Endothelial cell of umbilical vein (primary cell): ENCODE results near the gene SETBP1. TPM values are rescaled to one million over a fixed set of nuclear protein-coding genes. Genes with fewer than 3 reads are reported as not detected.

ENCODE experiments used
- BruUV-seq: library from RNA; stranded (reverse); fragments of 400-500 nt; replicated peaks from 2 replicates; lab custom pipeline; 2021; lab: Mats Ljungman, UMichigan
- CTCF ChIA-PET: fragments of 300-600, 350-600 bp; sonication (Branson Sonifier 250); formaldehyde crosslinking; loops from one replicate; lab custom pipeline; 2021; ENCODE audit warnings: antibody characterized with exemption, inconsistent platforms; lab: Charles Lee
- POLR2A ChIA-PET: fragments of 300-600, 350-600 bp; sonication (Branson Sonifier 250); formaldehyde crosslinking; loops from one replicate; lab custom pipeline; 2021; ENCODE audit warnings: antibody characterized with exemption, inconsistent platforms; lab: Charles Lee
- DNase-seq: peaks from one replicate; pipeline ENCODE4 v3.0.0-alpha.2; 2011; ENCODE audit warnings: low read depth, low spot score
- FAIRE-seq: peaks from 2 replicates; lab custom pipeline; 2011; peaks lifted over from hg19 to GRCh38; lab: Jason Lieb, UNC
- H2AFZ ChIP-seq: 2 replicates; pipeline ENCODE4 v1.6.0; 2012; ENCODE audit warnings: low read depth, low read length, control low read depth, inconsistent platforms
- H3K27ac ChIP-seq: 2 replicates; pipeline ENCODE4 v1.5.1; 2011; ENCODE audit warnings: low read depth, mild to moderate bottlenecking, control low read depth, low read length, moderate library complexity; ENCODE audit not compliant: insufficient read depth
- H3K27me3 ChIP-seq, 2 experiments: 2 replicates each; pipeline versions ENCODE4 v1.6.0 to v1.6.1; 2011; ENCODE audit warnings: low read length in 2 of 2, mixed read lengths in 1 of 2; ENCODE audit not compliant: control insufficient read depth in 2 of 2, insufficient read depth in 2 of 2
- H3K36me3 ChIP-seq, 2 experiments: 2 replicates in 1 of 2; 3 replicates in 1 of 2; pipeline ENCODE4 v1.5.1; 2011; ENCODE audit warnings: low read length in 2 of 2, mild to moderate bottlenecking in 1 of 2, moderate library complexity in 1 of 2; ENCODE audit not compliant: control insufficient read depth in 2 of 2, insufficient read depth in 2 of 2; ENCODE audit errors: extremely low read depth in 1 of 2
- H3K4me1 ChIP-seq: 3 replicates; pipeline ENCODE4 v1.5.1; 2011; ENCODE audit warnings: mild to moderate bottlenecking, low read length; ENCODE audit not compliant: control insufficient read depth, insufficient read depth; ENCODE audit errors: extremely low read depth
- H3K4me2 ChIP-seq: 2 replicates; pipeline ENCODE4 v1.6.1; 2011; ENCODE audit warnings: low read length, control low read depth, mixed read lengths; ENCODE audit not compliant: insufficient read depth
- H3K4me3 ChIP-seq, 3 experiments: fragments of 200-600 bp in 1 of 3; sonication (generic), shearing (Covaris generic) in 1 of 3; replicated peaks in 1 of 3; 2 replicates each; pipeline ENCODE4 v1.5.1; 2011 to 2016; ENCODE audit warnings: control low read depth in 3 of 3, low read length in 3 of 3, mild to moderate bottlenecking in 2 of 3, inconsistent platforms in 1 of 3, low read depth in 1 of 3, moderate library complexity in 1 of 3; ENCODE audit not compliant: insufficient read depth in 1 of 3
- H3K79me2 ChIP-seq: 2 replicates; pipeline ENCODE4 v1.6.0; 2012; ENCODE audit warnings: low read length, inconsistent platforms; ENCODE audit not compliant: control insufficient read depth, insufficient read depth
- H3K9ac ChIP-seq: replicated peaks from 2 replicates; pipeline ENCODE3; 2011; ENCODE audit warnings: low read length, control low read depth; ENCODE audit not compliant: insufficient read depth; ENCODE audit errors: extremely low read depth
- H3K9me1 ChIP-seq: replicated peaks from 3 replicates; pipeline ENCODE4 v1.6.0; 2011; ENCODE audit warnings: mild to moderate bottlenecking, low read length; ENCODE audit not compliant: control insufficient read depth, insufficient read depth; ENCODE audit errors: extremely low read depth
- H3K9me3 ChIP-seq: replicated peaks from 2 replicates; pipeline ENCODE4 v1.5.1; 2012; ENCODE audit warnings: low read length, inconsistent platforms; ENCODE audit not compliant: control insufficient read depth, insufficient read depth
- H4K20me1 ChIP-seq: replicated peaks from 2 replicates; pipeline ENCODE3; 2011; ENCODE audit warnings: mild to moderate bottlenecking, low read length; ENCODE audit not compliant: control insufficient read depth, insufficient read depth; ENCODE audit errors: extremely low read depth
- EZH2 ChIP-seq: IDR thresholded peaks from 2 replicates; pipeline ENCODE4 v1.6.1; 2012; ENCODE audit warnings: borderline replicate concordance, low read depth, mild to moderate bottlenecking, moderate library complexity, low read length, inconsistent platforms; ENCODE audit not compliant: severe bottlenecking
- FOS ChIP-seq: IDR thresholded peaks from 2 replicates; pipeline ENCODE4 v1.6.1; 2011; ENCODE audit warnings: mild to moderate bottlenecking, low read length, moderate library complexity, borderline replicate concordance; ENCODE audit not compliant: insufficient read depth
- GATA2 ChIP-seq: IDR thresholded peaks from 2 replicates; pipeline ENCODE4 v1.7.0; 2011; ENCODE audit warnings: low read depth, mild to moderate bottlenecking, moderate library complexity, mixed read lengths, low read length; ENCODE audit not compliant: insufficient read length, insufficient read depth
- MYC ChIP-seq: IDR thresholded peaks from one replicate; pipeline ENCODE4 v1.6.1; 2011; ENCODE audit warnings: mild to moderate bottlenecking, low read depth, low read length
- POLR2A ChIP-seq: IDR thresholded peaks from 2 replicates; pipeline ENCODE4 v1.6.1; 2012; ENCODE audit warnings: low read depth, mild to moderate bottlenecking, control low read depth, low read length
- POLR2AphosphoS5 ChIP-seq: IDR thresholded peaks from 2 replicates; pipeline ENCODE4 v1.6.1; 2012; ENCODE audit warnings: low read depth, mild to moderate bottlenecking, control low read depth, low read length, moderate library complexity; ENCODE audit not compliant: insufficient read depth
- dilution Hi-C: fragments of 300-500 bp; cut with MboI; formaldehyde crosslinking; loops from one replicate; pipeline ENCODE4 v1.15.0; 2019; ENCODE audit warnings: low sequenced_read_pairs; ENCODE audit not compliant: extremely low pct_ligation_motif_present
- intact Hi-C: fragments of 100-400 bp; cut with micrococcal nuclease; formaldehyde crosslinking; loops from one replicate; pipeline ENCODE4 v1.10.0; 2022
- polyA plus RNA-seq, 4 experiments: library from polyadenylated mRNA; depleted of rRNA in 3 of 4; stranded (reverse) in 3 of 4; unstranded in 1 of 4; fragments of >200 nt; gene quantifications; 2 replicates each; pipeline versions ENCODE4 v1.2.1 to v1.2.3, GENCODE V29; 2011 to 2012; ENCODE audit warnings: missing spikeins in 1 of 4
- total RNA-seq: library from RNA; stranded (reverse); gene quantifications from 2 replicates; pipeline ENCODE4 v1.2.3, GENCODE V29; 2021
- TF ChIP-seq, protein P1 (sequence below), 2 donors: IDR thresholded peaks; 1 replicate in 1 of 2; 2 replicates in 1 of 2; pipeline ENCODE4 v1.5.1; 2011; ENCODE audit warnings: low read length in 2 of 2, mild to moderate bottlenecking in 2 of 2, moderate library complexity in 2 of 2, control low read depth in 1 of 2, inconsistent platforms in 1 of 2, low read depth in 1 of 2; ENCODE audit not compliant: insufficient read depth in 1 of 2; ENCODE audit errors: extremely low read depth in 1 of 2
- TF ChIP-seq, protein P2 (sequence below): IDR thresholded peaks from 2 replicates; pipeline ENCODE4 v1.6.1; 2011; ENCODE audit not compliant: insufficient read depth, insufficient read length

SETBP1 gene
- total and polyA plus RNA-seq, 2 donors (not counting 3 experiments of a cell fraction or from before 2014, with no cell fraction given): 0.76 to 3.1 TPM

DNA sequence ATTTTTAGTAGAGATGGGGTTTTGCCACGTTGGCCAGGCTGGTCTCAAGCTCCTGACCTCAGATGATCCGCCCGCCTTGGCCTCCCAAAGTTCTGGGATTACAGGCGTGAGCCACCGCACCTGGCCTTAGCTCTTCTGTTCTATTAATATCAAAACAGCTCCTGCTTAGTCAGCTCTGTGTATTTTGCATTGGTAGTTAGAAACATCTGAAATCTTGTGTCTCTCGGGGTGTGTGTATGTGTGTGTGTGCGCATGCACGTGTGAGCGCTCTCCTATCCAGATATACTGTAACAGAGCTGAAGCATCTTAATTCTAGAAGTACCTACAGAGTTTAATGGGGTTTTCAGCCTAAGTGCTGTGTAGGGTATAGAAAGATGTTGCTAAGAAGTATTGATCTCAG, 33.7 kb downstream of the SETBP1 start:
- dilution Hi-C loops: no loop called here
- Histone ChIP-seq H2AFZ (no peak overlapping the region), H3K9me3 (no peaks in the 10 kb centered on the region), H3K9me1 (no peaks in the 10 kb centered on the region), H3K36me3 (no peaks in the 10 kb centered on the region), H3K4me3 (no peak overlapping the region), H3K27ac (no peak overlapping the region), H3K79me2 (no peaks in the 10 kb centered on the region), H3K4me2 (no peak overlapping the region), H3K27me3 (no peaks in the 10 kb centered on the region), H4K20me1 (no peaks in the 10 kb centered on the region), H3K4me1 (no peaks in the 10 kb centered on the region), H3K9ac (no peak overlapping the region)
- intact Hi-C loops: no loop called here
- TF ChIP-seq EZH2 (no peak), GATA2 (no peak), FOS (no peak), POLR2A (no peak), POLR2AphosphoS5 (no peak), MYC (no peak)
- TF ChIP-seq, protein P1, sequence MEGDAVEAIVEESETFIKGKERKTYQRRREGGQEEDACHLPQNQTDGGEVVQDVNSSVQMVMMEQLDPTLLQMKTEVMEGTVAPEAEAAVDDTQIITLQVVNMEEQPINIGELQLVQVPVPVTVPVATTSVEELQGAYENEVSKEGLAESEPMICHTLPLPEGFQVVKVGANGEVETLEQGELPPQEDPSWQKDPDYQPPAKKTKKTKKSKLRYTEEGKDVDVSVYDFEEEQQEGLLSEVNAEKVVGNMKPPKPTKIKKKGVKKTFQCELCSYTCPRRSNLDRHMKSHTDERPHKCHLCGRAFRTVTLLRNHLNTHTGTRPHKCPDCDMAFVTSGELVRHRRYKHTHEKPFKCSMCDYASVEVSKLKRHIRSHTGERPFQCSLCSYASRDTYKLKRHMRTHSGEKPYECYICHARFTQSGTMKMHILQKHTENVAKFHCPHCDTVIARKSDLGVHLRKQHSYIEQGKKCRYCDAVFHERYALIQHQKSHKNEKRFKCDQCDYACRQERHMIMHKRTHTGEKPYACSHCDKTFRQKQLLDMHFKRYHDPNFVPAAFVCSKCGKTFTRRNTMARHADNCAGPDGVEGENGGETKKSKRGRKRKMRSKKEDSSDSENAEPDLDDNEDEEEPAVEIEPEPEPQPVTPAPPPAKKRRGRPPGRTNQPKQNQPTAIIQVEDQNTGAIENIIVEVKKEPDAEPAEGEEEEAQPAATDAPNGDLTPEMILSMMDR (IDR thresholded peaks at IDR 0.05; ENCODE audit: extremely low read depth in 1 of 2, insufficient read depth in 1 of 2, low read depth in 1 of 2, low read length in 2 of 2): no peak
- TF ChIP-seq, protein P2, sequence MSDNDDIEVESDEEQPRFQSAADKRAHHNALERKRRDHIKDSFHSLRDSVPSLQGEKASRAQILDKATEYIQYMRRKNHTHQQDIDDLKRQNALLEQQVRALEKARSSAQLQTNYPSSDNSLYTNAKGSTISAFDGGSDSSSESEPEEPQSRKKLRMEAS: no peak
- ChIA-PET POLR2A (no interaction called here), CTCF (no interaction called here)
- BruUV-seq: no TSS peak
- DNase-seq (no peak), FAIRE-seq (no peak)
